GM10847 (cell line): Measurements from ENCODE around the gene RFTN1.

Experiments
- POLR2A ChIP-seq: IDR thresholded peaks from 2 replicates; pipeline ENCODE4 v1.6.1; 2011; ENCODE audit not compliant: insufficient read length; ENCODE audit errors: extremely low read depth

The RFTN1 gene

GRCh38 chr3:16329036-16329825 is 184.3 kb downstream of the RFTN1 start:
- no peak for TF ChIP-seq POLR2A

- TF ChIP-seq POLR2A = no peak
Measured at GRCh38 chr3:16328124-16328523, 185.4 kb downstream of the RFTN1 start.

DNA sequence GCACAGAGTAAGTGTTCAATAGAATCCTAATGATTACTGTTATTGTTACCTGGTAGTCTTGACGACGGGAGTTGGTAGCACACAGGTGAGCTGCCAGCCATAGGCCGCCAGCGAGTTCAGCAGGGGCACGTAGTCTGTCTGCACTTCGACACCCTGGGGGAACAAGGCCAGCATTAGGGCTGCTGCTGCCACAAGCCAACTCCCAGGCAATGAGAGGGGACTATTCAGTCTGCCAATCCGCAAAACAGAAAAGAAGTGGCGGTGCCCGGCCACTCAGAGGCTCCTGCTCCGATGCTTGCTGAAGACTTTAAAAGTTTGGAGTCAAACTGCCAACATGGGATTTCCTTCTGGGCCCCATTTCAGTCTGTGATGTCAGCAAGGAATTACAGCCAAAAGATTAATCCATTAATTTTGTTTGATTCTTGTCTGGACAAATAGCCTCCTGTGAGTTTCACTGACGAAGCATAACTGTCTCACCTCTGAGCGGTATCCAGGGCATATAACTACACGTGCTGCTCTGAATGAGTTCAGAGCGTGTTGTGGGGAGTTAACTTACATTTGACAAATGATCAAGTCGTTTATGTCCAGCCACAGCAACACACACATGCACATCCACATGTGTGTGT is 186.7 kb downstream of the RFTN1 start:
- no peak for TF ChIP-seq POLR2A

- no peak for TF ChIP-seq POLR2A
Measured at GRCh38 chr3:16325850-16326249, 187.6 kb downstream of the RFTN1 start.

- TF ChIP-seq POLR2A = no peak
Measured at GRCh38 chr3:16323737-16324136, 189.8 kb downstream of the RFTN1 start.

GRCh38 chr3:16322189-16322588 is 191.3 kb downstream of the RFTN1 start:
- TF ChIP-seq POLR2A = no peak

GRCh38 chr3:16320711-16321110 is 192.8 kb downstream of the RFTN1 start:
- TF ChIP-seq POLR2A = no peak

- no peak for TF ChIP-seq POLR2A
Measured at GRCh38 chr3:16319723-16320122, 193.8 kb downstream of the RFTN1 start.

DNA sequence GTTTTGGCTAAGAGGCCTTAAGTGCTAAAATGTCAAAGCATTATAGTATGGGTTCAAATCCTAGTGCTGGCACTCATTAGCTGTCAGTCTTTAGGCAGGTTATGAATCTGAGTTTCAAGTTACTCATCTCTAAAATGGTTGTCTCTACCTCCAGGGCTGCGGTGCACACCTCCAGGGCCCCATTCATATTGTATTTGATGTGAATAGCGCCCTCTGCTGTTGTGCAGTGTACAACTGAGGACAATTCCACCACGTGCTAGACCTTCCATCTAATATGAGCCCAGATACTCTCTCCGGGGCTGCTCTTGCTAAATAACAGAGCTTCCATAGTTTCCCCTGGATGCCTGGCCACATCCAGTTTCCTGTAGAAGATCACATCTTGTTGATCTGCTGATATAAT is 194.2 kb downstream of the RFTN1 start:
- TF ChIP-seq POLR2A = no peak

DNA sequence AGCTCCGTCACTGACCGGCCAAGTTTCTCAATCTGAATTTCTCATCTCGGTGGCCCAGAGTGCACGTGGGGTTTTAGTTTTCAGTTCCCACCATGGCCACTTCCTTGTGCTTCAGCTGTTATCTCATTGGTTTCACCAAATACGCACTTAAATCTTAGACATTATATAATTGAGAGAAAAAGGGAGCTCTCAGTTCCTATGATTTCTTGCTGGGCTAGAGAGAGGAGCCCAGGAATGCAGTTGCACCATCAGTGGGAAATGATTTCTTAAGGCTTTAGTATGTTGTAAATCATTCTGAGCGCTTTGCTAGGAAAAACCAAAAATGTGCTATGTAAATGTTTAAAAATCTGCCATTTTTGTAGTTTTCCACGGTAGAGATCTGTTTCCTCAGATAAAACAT is 195.3 kb downstream of the RFTN1 start:
- TF ChIP-seq POLR2A = no peak

- no peak for TF ChIP-seq POLR2A
Measured at GRCh38 chr3:16317561-16317945, 195.9 kb downstream of the RFTN1 start.

DNA sequence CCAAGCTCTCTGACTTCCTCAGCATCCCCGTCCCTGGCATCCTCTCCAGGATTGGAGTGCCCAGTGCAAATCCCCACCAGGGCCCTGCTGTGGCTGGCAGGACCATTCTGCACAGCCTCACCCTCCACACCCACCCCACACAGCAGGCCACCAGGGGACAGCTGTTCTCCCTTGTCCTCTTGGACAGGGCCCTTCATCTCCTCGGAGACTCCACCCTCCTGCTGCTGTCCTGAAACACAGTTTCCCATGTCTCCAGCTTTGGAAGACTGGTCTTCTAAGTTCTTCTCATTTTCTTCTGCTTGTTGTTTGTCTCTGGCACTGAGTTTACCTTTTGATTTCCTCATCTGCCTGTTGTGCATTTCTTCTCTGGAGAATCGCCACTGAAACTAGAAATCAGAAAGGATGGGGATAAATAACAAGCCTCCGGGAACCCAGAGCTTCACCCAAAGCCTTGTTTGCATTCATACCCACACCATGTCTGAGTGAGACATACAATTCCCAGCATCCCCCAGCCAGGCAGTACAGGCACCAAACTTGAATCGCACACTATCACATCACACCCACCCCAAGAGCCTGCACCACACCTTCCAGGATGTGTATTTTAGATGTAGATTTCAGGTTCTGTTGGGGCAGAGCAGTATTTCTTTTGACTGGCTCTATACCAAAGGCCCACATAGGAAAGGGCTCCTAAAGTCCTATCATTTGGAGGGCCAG is 196.5 kb downstream of the RFTN1 start:
- no peak for TF ChIP-seq POLR2A

- TF ChIP-seq POLR2A = no peak
Measured at GRCh38 chr3:16316396-16316795, 197.1 kb downstream of the RFTN1 start.

- no peak for TF ChIP-seq POLR2A
Measured at GRCh38 chr3:16315623-16316022, 197.9 kb downstream of the RFTN1 start.

DNA sequence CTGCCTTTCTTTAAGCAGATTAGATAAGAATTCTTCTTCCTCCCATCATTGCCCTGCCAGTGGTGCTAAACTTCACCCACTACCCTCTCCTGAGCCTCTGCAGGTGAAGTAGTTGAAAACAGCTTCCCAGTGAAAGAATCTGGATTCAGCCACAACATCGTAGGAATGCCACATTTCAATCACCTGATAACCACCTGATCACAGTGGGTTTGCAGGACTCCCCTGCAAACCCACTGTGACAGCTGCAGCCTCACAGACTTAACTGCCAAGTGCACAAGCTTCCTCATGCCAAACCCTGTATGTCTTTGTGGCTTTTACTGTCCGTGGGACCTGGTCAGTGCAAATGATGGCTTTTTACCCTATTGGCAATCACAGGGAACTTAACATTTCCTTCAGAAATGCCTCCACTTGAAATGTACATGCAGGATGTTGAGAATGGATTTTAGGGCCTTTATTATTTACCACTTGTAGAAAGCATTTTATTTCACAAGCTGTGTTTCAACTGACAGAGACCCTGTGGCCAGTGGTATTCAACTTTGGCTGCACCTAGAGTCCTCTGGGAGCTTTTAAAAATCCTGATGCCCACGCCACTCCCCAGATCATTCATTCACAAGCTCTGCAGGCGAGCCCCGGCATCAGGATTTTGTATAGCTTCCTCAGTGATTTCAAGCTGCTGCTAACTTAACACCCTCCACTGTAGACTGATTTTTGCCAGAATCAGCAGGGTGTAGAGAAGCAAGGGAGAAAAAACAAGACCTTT is 199.4 kb downstream of the RFTN1 start:
- no peak for TF ChIP-seq POLR2A
